NCI-H345 treated with DMSO at 0.1 percent for 48 hours (cell line): ENCODE results near the gene ADORA2A.

Experiments used
- DNase-seq: peaks from one replicate; lab custom pipeline; 2025; ENCODE audit not compliant: unreplicated experiment; lab: John Stamatoyannopoulos, UW

ADORA2A gene

GRCh38 chr22:24431309-24432034 is 4.1 kb downstream of the ADORA2A start:
- DNase-seq = no peak

- no peak for DNase-seq
These were observed 4.9 kb downstream of the ADORA2A start for GRCh38 chr22:24432059-24432853.

- no peak for DNase-seq
These were observed 5.8 kb downstream of the ADORA2A start for GRCh38 chr22:24433001-24433827.

DNA sequence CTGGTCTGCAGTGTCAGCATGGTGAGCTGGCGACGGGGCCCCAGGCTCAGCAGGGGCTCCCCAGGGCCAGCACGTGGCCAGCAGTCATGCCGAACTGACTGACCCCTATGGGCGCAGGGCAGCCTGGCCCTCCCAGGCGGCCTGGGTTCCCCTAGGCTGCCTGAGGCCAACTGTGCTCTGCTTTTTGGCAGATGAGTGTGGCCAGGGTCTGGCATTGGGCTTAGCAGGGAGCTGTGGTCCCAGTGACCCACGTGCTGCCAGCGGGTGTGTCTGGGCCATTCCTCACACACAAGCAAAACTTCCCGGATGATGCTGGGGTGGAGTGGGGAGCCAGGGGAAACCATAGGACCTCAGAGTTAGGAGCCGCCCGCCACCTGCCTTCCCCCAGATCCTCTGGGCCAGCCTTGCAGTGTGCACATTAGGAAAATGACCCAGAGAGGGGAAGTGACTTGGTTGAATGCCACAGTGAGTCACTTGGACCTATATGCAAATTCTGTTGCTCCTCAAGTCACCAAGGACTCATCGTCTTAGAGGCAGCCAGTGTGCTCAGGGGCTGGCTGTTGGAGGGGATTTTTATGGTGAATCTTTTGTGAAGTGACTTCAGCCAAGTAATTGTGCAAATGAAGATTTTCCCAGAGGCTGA is 6.5 kb downstream of the ADORA2A start:
- DNase-seq = no peak

DNA sequence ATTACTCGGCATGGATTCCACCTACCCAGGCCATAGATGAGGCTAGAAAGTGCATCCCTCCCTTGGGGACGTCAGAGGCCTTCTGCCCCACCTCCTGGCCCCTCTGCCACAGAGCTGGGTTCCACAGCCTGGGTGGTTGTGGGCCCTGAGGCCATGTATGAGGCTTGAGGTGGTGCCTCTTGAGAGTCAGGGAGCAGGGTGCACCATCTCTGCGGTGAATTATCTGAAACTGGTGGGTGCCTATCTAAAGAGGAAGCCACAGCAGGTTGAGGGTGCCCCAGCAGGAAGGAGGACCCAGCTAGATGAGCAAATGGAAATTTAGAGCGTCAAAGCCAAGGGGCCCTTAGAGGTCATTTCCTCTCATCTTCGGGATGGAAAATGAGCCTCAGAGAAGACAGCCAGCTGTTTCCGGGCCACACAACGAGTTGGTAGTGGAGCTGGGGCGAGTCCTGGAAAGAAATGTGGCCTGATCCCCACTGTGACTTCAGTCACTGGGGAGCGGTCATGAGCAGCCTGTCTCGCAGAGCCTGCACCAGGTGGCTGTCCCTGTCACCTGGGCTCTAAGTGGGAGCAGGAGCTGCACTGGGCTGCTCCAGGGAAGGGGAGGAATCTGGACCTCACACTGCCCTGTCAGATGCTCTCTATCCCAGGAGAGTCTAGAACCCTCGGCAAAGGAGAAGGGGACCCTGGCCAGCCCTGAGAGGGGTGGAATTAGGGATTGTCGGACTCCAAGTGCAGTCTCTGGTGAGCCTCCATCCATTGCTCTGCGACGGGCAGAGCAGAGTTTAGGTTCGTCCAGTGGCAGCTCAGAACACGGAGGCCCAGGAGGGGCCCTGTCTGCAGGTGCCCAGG is 7.3 kb downstream of the ADORA2A start:
- no peak for DNase-seq

DNA sequence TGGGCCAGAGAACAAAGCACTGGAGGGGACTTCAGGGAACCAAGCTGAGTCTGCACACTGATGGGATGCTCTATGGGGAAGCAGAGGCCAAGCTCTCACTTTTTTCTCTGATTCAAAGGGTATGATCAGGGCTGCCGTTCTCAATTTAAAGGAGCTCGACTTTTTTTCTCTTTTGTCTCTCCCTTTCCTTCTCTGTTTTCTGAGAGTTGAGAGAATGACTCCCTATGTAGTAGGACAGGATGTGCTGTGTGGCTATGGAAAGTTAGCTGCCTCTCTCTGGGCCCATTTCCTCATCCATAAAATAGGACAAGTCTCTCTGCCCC is 7.9 kb downstream of the ADORA2A start:
- DNase-seq = no peak

- no peak for DNase-seq
These were observed 8.5 kb downstream of the ADORA2A start for GRCh38 chr22:24435861-24436371.

DNA sequence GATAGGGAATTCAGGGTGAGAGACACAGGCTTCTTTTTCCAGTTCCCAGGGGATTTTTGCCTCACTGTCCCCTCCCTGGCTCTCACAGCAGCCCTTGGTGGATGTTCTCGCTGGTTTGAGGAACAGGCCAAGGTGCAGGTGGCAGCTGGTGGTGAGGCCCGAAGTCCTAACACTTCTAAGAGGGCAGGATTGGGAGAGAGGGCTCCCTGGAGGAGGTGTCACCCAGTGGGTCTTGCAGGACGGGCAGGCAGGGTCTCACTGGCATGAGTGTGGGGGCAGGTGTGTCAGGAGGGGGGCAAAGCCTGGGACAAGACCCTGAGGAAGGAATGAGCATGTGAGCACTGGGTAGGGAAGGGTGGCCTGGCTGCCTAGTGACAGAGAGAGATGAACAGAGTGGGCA is 9.2 kb downstream of the ADORA2A start:
- DNase-seq = no peak

- no peak for DNase-seq
These were observed 9.7 kb downstream of the ADORA2A start for GRCh38 chr22:24437091-24437490.

DNA sequence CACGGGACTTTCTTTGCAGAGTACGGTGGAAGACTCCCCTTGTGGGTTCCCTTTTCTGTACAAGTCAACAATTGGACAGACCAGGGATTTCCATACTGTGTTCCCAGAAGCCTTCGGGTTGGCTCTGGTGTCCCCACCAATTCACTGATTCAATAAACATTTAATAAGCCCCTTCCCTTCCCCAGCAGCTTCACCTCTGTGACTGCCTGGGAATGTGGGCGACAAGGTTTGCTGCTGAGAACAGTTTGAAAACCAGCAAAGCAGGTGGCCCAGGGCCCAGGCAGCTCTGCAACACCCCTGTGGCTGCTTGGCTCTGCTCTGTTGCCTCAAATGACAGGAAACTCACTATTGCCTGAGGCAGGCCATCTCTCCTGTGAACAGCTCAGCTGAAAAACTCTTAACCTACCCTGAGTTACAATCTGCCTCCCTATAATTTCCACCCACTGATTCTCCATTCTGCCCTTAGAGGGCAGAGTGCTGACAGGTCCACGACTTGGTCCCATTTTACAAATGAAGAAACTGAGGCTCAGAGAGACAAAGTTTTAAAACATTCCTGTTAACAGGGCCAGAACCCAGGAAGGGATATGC is 10.4 kb downstream of the ADORA2A start:
- no peak for DNase-seq

- no peak for DNase-seq
These were observed 12.9 kb downstream of the ADORA2A start for GRCh38 chr22:24440270-24440717.

- DNase-seq = no peak
These were observed 13.5 kb downstream of the ADORA2A start for GRCh38 chr22:24440718-24441405.

DNA sequence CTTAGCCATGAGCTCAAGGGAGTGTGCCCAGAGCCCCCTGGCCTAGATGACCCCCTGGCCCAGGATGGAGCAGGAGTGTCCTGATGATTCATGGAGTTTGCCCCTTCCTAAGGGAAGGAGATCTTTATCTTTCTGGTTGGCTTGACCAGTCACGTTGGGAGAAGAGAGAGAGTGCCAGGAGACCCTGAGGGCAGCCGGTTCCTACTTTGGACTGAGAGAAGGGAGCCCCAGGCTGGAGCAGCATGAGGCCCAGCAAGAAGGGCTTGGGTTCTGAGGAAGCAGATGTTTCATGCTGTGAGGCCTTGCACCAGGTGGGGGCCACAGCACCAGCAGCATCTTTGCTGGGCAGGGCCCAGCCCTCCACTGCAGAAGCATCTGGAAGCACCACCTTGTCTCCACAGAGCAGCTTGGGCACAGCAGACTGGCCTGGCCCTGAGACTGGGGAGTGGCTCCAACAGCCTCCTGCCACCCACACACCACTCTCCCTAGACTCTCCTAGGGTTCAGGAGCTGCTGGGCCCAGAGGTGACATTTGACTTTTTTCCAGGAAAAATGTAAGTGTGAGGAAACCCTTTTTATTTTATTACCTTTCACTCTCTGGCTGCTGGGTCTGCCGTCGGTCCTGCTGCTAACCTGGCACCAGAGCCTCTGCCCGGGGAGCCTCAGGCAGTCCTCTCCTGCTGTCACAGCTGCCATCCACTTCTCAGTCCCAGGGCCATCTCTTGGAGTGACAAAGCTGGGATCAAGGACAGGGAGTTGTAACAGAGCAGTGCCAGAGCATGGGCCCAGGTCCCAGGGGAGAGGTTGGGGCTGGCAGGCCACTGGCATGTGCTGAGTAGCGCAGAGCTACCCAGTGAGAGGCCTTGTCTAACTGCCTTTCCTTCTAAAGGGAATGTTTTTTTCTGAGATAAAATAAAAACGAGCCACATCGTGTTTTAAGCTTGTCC is 14.3 kb downstream of the ADORA2A start:
- no peak for DNase-seq

DNA sequence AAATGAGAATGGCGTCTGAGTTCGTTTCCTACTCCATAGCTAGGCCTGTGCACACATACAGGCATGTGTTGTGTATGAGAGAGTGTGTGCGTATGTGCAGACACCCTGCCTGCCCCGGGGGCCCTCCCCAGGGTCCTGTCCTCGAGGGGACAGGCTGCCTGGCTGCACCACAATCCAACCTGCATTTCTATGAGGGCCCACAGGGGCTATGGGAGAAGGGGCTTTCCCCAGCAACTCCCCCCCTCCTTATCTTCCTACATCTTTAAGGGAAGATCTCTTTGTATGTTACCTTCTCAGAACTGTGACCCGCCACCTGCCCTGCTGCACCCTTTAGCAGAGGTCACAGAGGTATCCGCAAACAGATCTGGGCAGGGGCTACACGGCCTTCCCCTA is 14.9 kb downstream of the ADORA2A start:
- no peak for DNase-seq

- DNase-seq = no peak
These were observed 16.3 kb downstream of the ADORA2A start for GRCh38 chr22:24443668-24444067.

DNA sequence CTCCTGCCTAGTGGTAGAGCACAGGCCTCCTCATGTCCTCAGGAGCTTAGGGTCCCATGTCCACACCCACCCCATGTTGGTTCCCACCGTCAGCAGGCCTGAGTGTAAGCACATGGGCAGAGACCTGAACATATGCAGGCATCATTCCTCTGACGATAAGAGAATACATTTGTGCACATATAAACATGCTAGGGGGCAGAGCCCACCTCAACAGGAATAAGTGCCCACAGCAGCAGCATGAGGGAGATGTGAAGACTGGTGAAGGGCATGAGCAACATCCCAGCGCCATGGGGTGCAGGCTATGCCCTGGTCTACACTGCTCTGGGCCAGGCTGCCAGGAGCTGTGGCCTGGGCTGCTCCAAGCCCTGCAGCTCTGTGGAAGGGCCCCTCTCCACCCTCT is 16.9 kb downstream of the ADORA2A start:
- no peak for DNase-seq

DNA sequence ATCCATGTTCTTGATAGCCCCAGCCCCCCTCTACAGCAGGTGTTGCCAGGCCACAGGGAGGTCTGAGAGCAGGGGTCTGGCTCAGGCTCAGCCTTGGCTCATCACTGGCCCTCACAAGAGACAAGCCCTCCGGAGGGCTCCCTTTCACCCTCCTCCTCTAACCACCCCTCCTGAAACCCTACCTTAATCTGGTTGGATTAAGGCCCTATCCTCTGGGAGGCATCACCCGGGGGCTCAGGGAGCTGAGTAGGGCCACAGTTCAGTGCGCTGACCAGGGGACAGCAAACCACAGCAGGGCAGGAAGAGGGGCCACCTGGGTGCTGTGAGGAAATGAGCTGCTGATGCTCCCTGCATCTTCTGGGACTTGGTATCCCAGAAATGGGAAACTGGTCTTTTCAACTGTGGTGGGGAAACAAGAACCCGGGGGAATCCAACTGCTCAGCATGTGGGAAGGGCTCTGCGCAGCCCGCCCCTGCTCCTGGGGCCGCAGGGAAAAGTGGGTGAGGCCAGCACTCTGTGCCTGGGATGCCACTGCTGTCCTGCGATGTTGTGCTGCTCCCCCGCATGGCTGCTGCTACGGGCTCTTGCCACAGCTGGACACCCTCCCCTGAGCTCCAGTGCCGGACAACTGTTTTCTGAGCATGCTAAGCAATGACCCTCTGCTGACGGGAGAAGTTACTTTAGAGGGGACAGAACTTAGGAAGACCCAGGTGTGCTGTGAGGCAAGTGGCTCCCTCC is 17.5 kb downstream of the ADORA2A start:
- no peak for DNase-seq
